Gastrocnemius medialis (tissue), 4 donors: Measurements from ENCODE around the gene OTOG.
A peak's percentile ranks its signal among the peaks of the same experiment; 100 is the strongest.

Experiments
- CTCF ChIP-seq, 5 experiments: fragments of 450-650 bp in 3 of 5; fragments of 200-600 bp in 2 of 5; sonication (generic) in 2 of 5; IDR thresholded peaks in 4 of 5; conservative IDR thresholded peaks in 1 of 5; 1 replicate in 4 of 5; 2 replicates in 1 of 5; pipeline ENCODE4 v1.5.1; 2016 to 2019; ENCODE audit warnings: antibody characterized with exemption in 5 of 5, mild to moderate bottlenecking in 3 of 5, moderate library complexity in 3 of 5
- POLR2A ChIP-seq, 2 donors: fragments of 450-650 bp; IDR thresholded peaks; one replicate each; pipeline ENCODE4 v1.6.1; 2017; ENCODE audit warnings: antibody characterized with exemption in 2 of 2, mild to moderate bottlenecking in 2 of 2, moderate library complexity in 2 of 2

GRCh38 chr11:17504330-17505107 lies 42.5 kb upstream of the OTOG start:
- TF ChIP-seq CTCF (IDR thresholded peaks at IDR 0.05 in 4 of 5, conservative IDR thresholded peaks at IDR 0.05 in 1 of 5) (peak; percentile 88 to 98 (median 90)), POLR2A (IDR thresholded peaks at IDR 0.05) (no peak)
